Activated CD8-positive, alpha-beta memory T cell treated with anti-CD3 and anti-CD28 coated beads, Interleukin-2, amount 10 ng/mL, durations not matched to agents 7 days and 5 days (primary cell): ENCODE data around the gene LHFPL3. TPM values are rescaled to one million over a fixed set of nuclear protein-coding genes. Genes with fewer than 3 reads are reported as not detected.

ENCODE experiments used
- ATAC-seq: fragments of 150-1000 bp; cut with Tn5 transposase; one replicate; pipeline ENCODE4 v1.10.0; 2021; ENCODE audit warnings: moderate library complexity
- CTCF ChIA-PET: fragments of 350-600 bp; sonication (Branson Sonifier 250); formaldehyde crosslinking; loops from one replicate; lab custom pipeline; 2021; ENCODE audit warnings: antibody characterized with exemption; lab: Charles Lee
- DNase-seq: peaks from one replicate; pipeline ENCODE4 v3.0.0-alpha.2; 2020
- H3K27ac Mint-ChIP-seq: one replicate; pipeline ENCODE4 v1.8.0; 2021; ENCODE audit warnings: mild to moderate bottlenecking, mixed read lengths
- H3K27me3 Mint-ChIP-seq: one replicate; pipeline ENCODE4 v1.8.0; 2021; ENCODE audit warnings: mixed read lengths
- H3K36me3 Mint-ChIP-seq: one replicate; pipeline ENCODE4 v1.8.0; 2021; ENCODE audit warnings: mild to moderate bottlenecking, mixed read lengths
- H3K4me1 Mint-ChIP-seq: one replicate; pipeline ENCODE4 v1.8.0; 2021; ENCODE audit warnings: mixed read lengths
- H3K4me3 Mint-ChIP-seq: one replicate; pipeline ENCODE4 v1.8.0; 2021; ENCODE audit warnings: mild to moderate bottlenecking, moderate library complexity, mixed read lengths
- H3K9me3 Mint-ChIP-seq: one replicate; pipeline ENCODE4 v1.8.0; 2022; ENCODE audit warnings: low read depth, mixed read lengths
- total RNA-seq, 2 experiments: library from RNA; stranded (reverse); gene quantifications; one replicate each; pipeline ENCODE4 v1.2.3, GENCODE V29; 2021

The LHFPL3 gene
- total RNA-seq, 2 experiments from 2014 or later, result not detected

GRCh38 chr7:104883718-104884452 lies 555.5 kb downstream of the LHFPL3 start:
- peaks cover 12% of the 10 kb centered on the region for H3K4me1 Mint-ChIP-seq
- peaks cover 3% of the 10 kb centered on the region for H3K27me3 Mint-ChIP-seq
- H3K36me3 Mint-ChIP-seq, result no peaks in the 10 kb centered on the region
- H3K27ac Mint-ChIP-seq, result no peak overlapping the region
- no peaks in the 10 kb centered on the region for H3K9me3 Mint-ChIP-seq
- peak; percentile 86 for ATAC-seq
- CTCF ChIA-PET, result interaction anchor here (0.6 to 3.9 kb wide), 25 partner anchors 11 to 1578 kb away, joined by 3 to 103 read pairs (median 5); no protein-coding TSS in a partner anchor
- DNase-seq, result peak; percentile 74
- no peak overlapping the region for H3K4me3 Mint-ChIP-seq

GRCh38 chr7:104886651-104887050 lies 558.2 kb downstream of the LHFPL3 start:
- Mint-ChIP-seq H3K27me3 (peaks cover 3% of the 10 kb centered on the region), H3K4me1 (peaks cover 6% of the 10 kb centered on the region), H3K27ac (no peak overlapping the region), H3K4me3 (no peak overlapping the region), H3K9me3 (no peaks in the 10 kb centered on the region), H3K36me3 (no peaks in the 10 kb centered on the region)
- CTCF ChIA-PET, result interaction anchor here (1.1 kb wide), 1 partner anchor 31 kb away, joined by 4 read pairs; no protein-coding TSS in a partner anchor
- ATAC-seq (no peak), DNase-seq (no peak)

GRCh38 chr7:104890216-104890615 lies 561.8 kb downstream of the LHFPL3 start:
- Mint-ChIP-seq H3K9me3 (no peaks in the 10 kb centered on the region), H3K4me3 (no peak overlapping the region), H3K27ac (no peak overlapping the region), H3K27me3 (peaks cover 5% of the 10 kb centered on the region), H3K4me1 (peaks cover 2% of the 10 kb centered on the region), H3K36me3 (no peaks in the 10 kb centered on the region)
- ATAC-seq, result no peak
- CTCF ChIA-PET, result interaction anchor here (0.8 kb wide), 1 partner anchor 28 kb away, joined by 3 read pairs; no protein-coding TSS in a partner anchor
- no peak for DNase-seq

- Mint-ChIP-seq H3K36me3 (no peaks in the 10 kb centered on the region), H3K4me3 (no peak overlapping the region), H3K27me3 (peaks cover 2% of the 10 kb centered on the region), H3K27ac (no peak overlapping the region), H3K9me3 (no peaks in the 10 kb centered on the region), H3K4me1 (peaks cover 7% of the 10 kb centered on the region)
- CTCF ChIA-PET, result interaction anchor here (1.6 to 6.7 kb wide), 3 partner anchors 9 to 27 kb away, joined by 4 to 50 read pairs (median 13); no protein-coding TSS in a partner anchor
- no peak for ATAC-seq
- DNase-seq, result no peak
Observed at GRCh38 chr7:104891949-104892348, 563.5 kb downstream of the LHFPL3 start.

- DNase-seq, result no peak
- Mint-ChIP-seq H3K4me1 (peaks cover 12% of the 10 kb centered on the region), H3K36me3 (no peaks in the 10 kb centered on the region), H3K9me3 (no peaks in the 10 kb centered on the region), H3K4me3 (no peak overlapping the region), H3K27ac (no peak overlapping the region), H3K27me3 (peaks cover 2% of the 10 kb centered on the region)
- ATAC-seq, result no peak
- CTCF ChIA-PET, result interaction anchor here (3.0 to 6.7 kb wide), 2 partner anchors 11 to 24 kb away, joined by 13 to 50 read pairs; no protein-coding TSS in a partner anchor
Observed at GRCh38 chr7:104894314-104894713, 565.9 kb downstream of the LHFPL3 start.

- H3K27me3 Mint-ChIP-seq, result peaks cover 2% of the 10 kb centered on the region
- H3K4me1 Mint-ChIP-seq, result peaks cover 12% of the 10 kb centered on the region
- CTCF ChIA-PET, result interaction anchor here (0.7 to 6.7 kb wide), 2 partner anchors 12 to 24 kb away, joined by 4 to 50 read pairs; no protein-coding TSS in a partner anchor
- no peaks in the 10 kb centered on the region for H3K9me3 Mint-ChIP-seq
- DNase-seq, result no peak
- no peak overlapping the region for H3K4me3 Mint-ChIP-seq
- ATAC-seq, result no peak
- H3K27ac Mint-ChIP-seq, result no peak overlapping the region
- no peaks in the 10 kb centered on the region for H3K36me3 Mint-ChIP-seq
Observed at GRCh38 chr7:104894726-104895521, 566.5 kb downstream of the LHFPL3 start.

- H3K4me3 Mint-ChIP-seq, result no peak overlapping the region
- H3K9me3 Mint-ChIP-seq, result no peaks in the 10 kb centered on the region
- H3K4me1 Mint-ChIP-seq, result peaks cover 12% of the 10 kb centered on the region
- CTCF ChIA-PET, result interaction anchor here (0.7 to 6.7 kb wide), 2 partner anchors 12 to 23 kb away, joined by 4 to 50 read pairs; no protein-coding TSS in a partner anchor
- H3K27ac Mint-ChIP-seq, result no peak overlapping the region
- no peak for DNase-seq
- H3K36me3 Mint-ChIP-seq, result no peaks in the 10 kb centered on the region
- peaks cover 2% of the 10 kb centered on the region for H3K27me3 Mint-ChIP-seq
- no peak for ATAC-seq
Observed at GRCh38 chr7:104895522-104896236, 567.3 kb downstream of the LHFPL3 start.

- no peak overlapping the region for H3K27ac Mint-ChIP-seq
- ATAC-seq (no peak), DNase-seq (no peak)
- peaks cover 9% of the 10 kb centered on the region for H3K4me1 Mint-ChIP-seq
- H3K4me3 Mint-ChIP-seq, result no peak overlapping the region
- no peaks in the 10 kb centered on the region for H3K36me3 Mint-ChIP-seq
- CTCF ChIA-PET, result interaction anchor here (1.9 kb wide), 2 partner anchors 15 to 20 kb away, joined by 6 to 11 read pairs; no protein-coding TSS in a partner anchor
- no peaks in the 10 kb centered on the region for H3K9me3 Mint-ChIP-seq
- peaks cover 2% of the 10 kb centered on the region for H3K27me3 Mint-ChIP-seq
Observed at GRCh38 chr7:104898434-104898833, 570.0 kb downstream of the LHFPL3 start.

GRCh38 chr7:104900525-104901239 lies 572.3 kb downstream of the LHFPL3 start:
- CTCF ChIA-PET, result interaction anchor here (0.9 to 3.3 kb wide), 2 partner anchors 18 to 21 kb away, joined by 3 to 14 read pairs; no protein-coding TSS in a partner anchor
- Mint-ChIP-seq H3K9me3 (no peaks in the 10 kb centered on the region), H3K4me1 (peaks cover 9% of the 10 kb centered on the region), H3K27ac (no peak overlapping the region), H3K36me3 (no peaks in the 10 kb centered on the region), H3K4me3 (no peak overlapping the region), H3K27me3 (peaks cover 7% of the 10 kb centered on the region)
- no peak for ATAC-seq
- DNase-seq, result no peak

GRCh38 chr7:104901240-104901619 lies 572.8 kb downstream of the LHFPL3 start:
- H3K36me3 Mint-ChIP-seq, result no peaks in the 10 kb centered on the region
- H3K9me3 Mint-ChIP-seq, result no peaks in the 10 kb centered on the region
- H3K27me3 Mint-ChIP-seq, result peaks cover 12% of the 10 kb centered on the region
- no peak for ATAC-seq
- H3K27ac Mint-ChIP-seq, result no peak overlapping the region
- CTCF ChIA-PET, result interaction anchor here (0.9 to 3.3 kb wide), 2 partner anchors 18 to 22 kb away, joined by 3 to 14 read pairs; no protein-coding TSS in a partner anchor
- peaks cover 8% of the 10 kb centered on the region for H3K4me1 Mint-ChIP-seq
- no peak for DNase-seq
- no peak overlapping the region for H3K4me3 Mint-ChIP-seq

GRCh38 chr7:104902183-104902582 lies 573.8 kb downstream of the LHFPL3 start:
- Mint-ChIP-seq H3K27ac (no peak overlapping the region), H3K4me1 (peaks cover 3% of the 10 kb centered on the region), H3K27me3 (peaks cover 16% of the 10 kb centered on the region), H3K36me3 (no peaks in the 10 kb centered on the region), H3K9me3 (no peaks in the 10 kb centered on the region), H3K4me3 (no peak overlapping the region)
- DNase-seq, result no peak
- ATAC-seq, result no peak
- CTCF ChIA-PET, result interaction anchor here (3.3 kb wide), 1 partner anchor 19 kb away, joined by 14 read pairs; no protein-coding TSS in a partner anchor

GRCh38 chr7:104903044-104903443 lies 574.6 kb downstream of the LHFPL3 start:
- H3K4me3 Mint-ChIP-seq, result no peak overlapping the region
- CTCF ChIA-PET, result interaction anchor here (0.7 to 3.3 kb wide), 3 partner anchors 20 to 484 kb away, joined by 3 to 14 read pairs (median 3); no protein-coding TSS in a partner anchor

More at GRCh38 chr7:104903044-104903443, 574.6 kb downstream of the LHFPL3 start:
- no peaks in the 10 kb centered on the region for H3K36me3 Mint-ChIP-seq
- no peaks in the 10 kb centered on the region for H3K9me3 Mint-ChIP-seq
- DNase-seq, result no peak
- no peak for ATAC-seq
- H3K27me3 Mint-ChIP-seq, result peaks cover 19% of the 10 kb centered on the region
- H3K27ac Mint-ChIP-seq, result no peak overlapping the region
- H3K4me1 Mint-ChIP-seq, result no peaks in the 10 kb centered on the region
